Activated CD4-positive, alpha-beta memory T cell treated with anti-CD3 and anti-CD28 coated beads for 36 hours (primary cell): ENCODE results near the gene MARK3. TPM values are rescaled to one million over a fixed set of nuclear protein-coding genes. Genes with fewer than 3 reads are reported as not detected.

Experiments
- CTCF ChIA-PET: fragments of 350-600 bp; sonication (Branson Sonifier 250); formaldehyde crosslinking; loops from one replicate; lab custom pipeline; 2021; ENCODE audit warnings: antibody characterized with exemption, inconsistent platforms; lab: Charles Lee
- POLR2A ChIA-PET: fragments of 350-600 bp; sonication (Branson Sonifier 250); formaldehyde crosslinking; loops from one replicate; lab custom pipeline; 2021; ENCODE audit warnings: antibody characterized with exemption; lab: Charles Lee
- DNase-seq: peaks from one replicate; pipeline ENCODE4 v3.0.0-alpha.2; 2020
- H3K27ac Mint-ChIP-seq: one replicate; pipeline ENCODE4 v1.8.0; 2021; ENCODE audit warnings: mixed read lengths
- H3K27me3 Mint-ChIP-seq: one replicate; pipeline ENCODE4 v1.8.0; 2021; ENCODE audit warnings: mixed read lengths
- H3K36me3 Mint-ChIP-seq: one replicate; pipeline ENCODE4 v1.8.0; 2021; ENCODE audit warnings: mixed read lengths
- H3K4me1 Mint-ChIP-seq: one replicate; pipeline ENCODE4 v1.8.0; 2021; ENCODE audit warnings: low read depth, mixed read lengths
- H3K4me3 Mint-ChIP-seq: one replicate; pipeline ENCODE4 v1.8.0; 2021; ENCODE audit warnings: mild to moderate bottlenecking, mixed read lengths
- H3K9me3 Mint-ChIP-seq: one replicate; pipeline ENCODE4 v1.8.0; 2021; ENCODE audit warnings: mixed read lengths
- intact Hi-C: fragments of 100-400 bp; cut with micrococcal nuclease; formaldehyde crosslinking; loops from one replicate; pipeline ENCODE4 v1.15.1; 2023
- total RNA-seq, 2 experiments: library from RNA; stranded (reverse); gene quantifications; one replicate each; pipeline ENCODE4 v1.2.3, GENCODE V29; 2021

The MARK3 gene
- total RNA-seq, 2 experiments from 2014 or later: 63.4 to 69.1 TPM

GRCh38 chr14:103427485-103428443 lies 42.5 kb downstream of the MARK3 start:
- no peak overlapping the region for H3K4me3 Mint-ChIP-seq
- peak; percentile 62 for DNase-seq
- no peaks in the 10 kb centered on the region for H3K27me3 Mint-ChIP-seq
- H3K27ac Mint-ChIP-seq: peak overlapping the region; percentile 70
- CTCF ChIA-PET: interaction anchor here (1.3 to 2.4 kb wide), 2 partner anchors 34 to 37 kb away, joined by 5 to 11 read pairs; no protein-coding TSS in a partner anchor
- intact Hi-C loops: loop anchor here (1.0 to 5.0 kb wide), 2 partner anchors 9 to 40 kb away; partner anchors contain the start of gene MARK3
- peaks cover 56% of the 10 kb centered on the region for H3K4me1 Mint-ChIP-seq
- POLR2A ChIA-PET: interaction anchor here (1.9 kb wide), 1 partner anchor 12 kb away, joined by 6 read pairs; no protein-coding TSS in a partner anchor
- no peaks in the 10 kb centered on the region for H3K9me3 Mint-ChIP-seq
- H3K36me3 Mint-ChIP-seq: peaks cover 4% of the 10 kb centered on the region

- Mint-ChIP-seq H3K4me1 (peaks cover 52% of the 10 kb centered on the region), H3K9me3 (no peaks in the 10 kb centered on the region), H3K36me3 (peaks cover 6% of the 10 kb centered on the region), H3K4me3 (no peak overlapping the region), H3K27me3 (no peaks in the 10 kb centered on the region), H3K27ac (peak overlapping the region; percentile 33)
- intact Hi-C loops: loop anchor here (5.0 kb wide), 1 partner anchor 42 kb away; the partner anchor contains the start of gene MARK3
- no peak for DNase-seq
- ChIA-PET CTCF (interaction anchor here (1.3 kb wide), 1 partner anchor 39 kb away, joined by 5 read pairs; no protein-coding TSS in a partner anchor), POLR2A (no interaction called here)
These were observed 43.7 kb downstream of the MARK3 start for GRCh38 chr14:103428723-103429556.

GRCh38 chr14:103430358-103430757 lies 45.1 kb downstream of the MARK3 start:
- POLR2A ChIA-PET: no interaction called here
- intact Hi-C loops: no loop called here
- Mint-ChIP-seq H3K4me3 (no peak overlapping the region), H3K27ac (no peak overlapping the region), H3K9me3 (no peaks in the 10 kb centered on the region), H3K4me1 (peaks cover 50% of the 10 kb centered on the region), H3K27me3 (no peaks in the 10 kb centered on the region), H3K36me3 (peaks cover 7% of the 10 kb centered on the region)
- no peak for DNase-seq
- CTCF ChIA-PET: interaction anchor here (1.1 kb wide), 1 partner anchor 15 kb away, joined by 4 read pairs; no protein-coding TSS in a partner anchor

- ChIA-PET POLR2A (no interaction called here), CTCF (no interaction called here)
- DNase-seq: no peak
- Mint-ChIP-seq H3K36me3 (peaks cover 7% of the 10 kb centered on the region), H3K27ac (no peak overlapping the region), H3K4me1 (peaks cover 40% of the 10 kb centered on the region), H3K4me3 (no peak overlapping the region), H3K27me3 (no peaks in the 10 kb centered on the region), H3K9me3 (no peaks in the 10 kb centered on the region)
- intact Hi-C loops: no loop called here
These were observed 47.4 kb downstream of the MARK3 start for GRCh38 chr14:103432627-103433026.

GRCh38 chr14:103433916-103434563 lies 48.8 kb downstream of the MARK3 start:
- Mint-ChIP-seq H3K27me3 (no peaks in the 10 kb centered on the region), H3K27ac (no peak overlapping the region), H3K9me3 (no peaks in the 10 kb centered on the region), H3K4me1 (peaks cover 29% of the 10 kb centered on the region), H3K4me3 (no peak overlapping the region), H3K36me3 (peaks cover 7% of the 10 kb centered on the region)
- intact Hi-C loops: no loop called here
- POLR2A ChIA-PET: interaction anchor here (1.3 kb wide), 1 partner anchor 13 kb away, joined by 3 read pairs; no protein-coding TSS in a partner anchor
- no peak for DNase-seq
- CTCF ChIA-PET: no interaction called here

- Mint-ChIP-seq H3K36me3 (peaks cover 8% of the 10 kb centered on the region), H3K9me3 (no peaks in the 10 kb centered on the region), H3K4me3 (no peak overlapping the region), H3K27ac (no peak overlapping the region), H3K27me3 (no peaks in the 10 kb centered on the region), H3K4me1 (peaks cover 22% of the 10 kb centered on the region)
- no peak for DNase-seq
- intact Hi-C loops: no loop called here
- ChIA-PET POLR2A (interaction anchor here (1.3 kb wide), 1 partner anchor 12 kb away, joined by 3 read pairs; no protein-coding TSS in a partner anchor), CTCF (no interaction called here)
These were observed 49.7 kb downstream of the MARK3 start for GRCh38 chr14:103434868-103435442.

- H3K4me1 Mint-ChIP-seq: peaks cover 18% of the 10 kb centered on the region
- no peaks in the 10 kb centered on the region for H3K27me3 Mint-ChIP-seq
- H3K27ac Mint-ChIP-seq: no peak overlapping the region
- peaks cover 13% of the 10 kb centered on the region for H3K36me3 Mint-ChIP-seq
- no peak for DNase-seq
- intact Hi-C loops: no loop called here
- ChIA-PET POLR2A (no interaction called here), CTCF (interaction anchor here (0.7 to 2.0 kb wide), 2 partner anchors 10 to 150 kb away, joined by 3 to 6 read pairs; no protein-coding TSS in a partner anchor)
- H3K4me3 Mint-ChIP-seq: no peak overlapping the region
- H3K9me3 Mint-ChIP-seq: no peaks in the 10 kb centered on the region
These were observed 51.3 kb downstream of the MARK3 start for GRCh38 chr14:103436533-103436932.

GRCh38 chr14:103442288-103442687 lies 57.1 kb downstream of the MARK3 start:
- no peak overlapping the region for H3K4me3 Mint-ChIP-seq
- POLR2A ChIA-PET: interaction anchor here (0.5 kb wide), 1 partner anchor 45 kb away, joined by 3 read pairs; no protein-coding TSS in a partner anchor
- intact Hi-C loops: no loop called here
- CTCF ChIA-PET: interaction anchor here (0.6 to 1.3 kb wide), 3 partner anchors 16 to 53 kb away, joined by 3 to 4 read pairs (median 4); no protein-coding TSS in a partner anchor
- H3K27ac Mint-ChIP-seq: no peak overlapping the region
- peaks cover 30% of the 10 kb centered on the region for H3K4me1 Mint-ChIP-seq
- H3K36me3 Mint-ChIP-seq: peaks cover 13% of the 10 kb centered on the region
- H3K27me3 Mint-ChIP-seq: no peaks in the 10 kb centered on the region
- no peaks in the 10 kb centered on the region for H3K9me3 Mint-ChIP-seq
- DNase-seq: no peak

GRCh38 chr14:103443111-103443510 lies 57.9 kb downstream of the MARK3 start:
- Mint-ChIP-seq H3K4me1 (peaks cover 29% of the 10 kb centered on the region), H3K36me3 (peaks cover 13% of the 10 kb centered on the region), H3K9me3 (no peaks in the 10 kb centered on the region), H3K4me3 (no peak overlapping the region), H3K27ac (no peak overlapping the region), H3K27me3 (no peaks in the 10 kb centered on the region)
- ChIA-PET POLR2A (no interaction called here), CTCF (interaction anchor here (0.6 to 1.3 kb wide), 2 partner anchors 17 to 54 kb away, joined by 4 read pairs; no protein-coding TSS in a partner anchor)
- intact Hi-C loops: no loop called here
- DNase-seq: no peak

- no peak overlapping the region for H3K27ac Mint-ChIP-seq
- H3K9me3 Mint-ChIP-seq: no peaks in the 10 kb centered on the region
- intact Hi-C loops: no loop called here
- H3K4me1 Mint-ChIP-seq: peaks cover 36% of the 10 kb centered on the region
- no peak overlapping the region for H3K4me3 Mint-ChIP-seq
- ChIA-PET POLR2A (no interaction called here), CTCF (interaction anchor here (0.6 kb wide), 1 partner anchor 1507 kb away, joined by 3 read pairs; no protein-coding TSS in a partner anchor)
- no peaks in the 10 kb centered on the region for H3K27me3 Mint-ChIP-seq
- peaks cover 11% of the 10 kb centered on the region for H3K36me3 Mint-ChIP-seq
- no peak for DNase-seq
These were observed 59.8 kb downstream of the MARK3 start for GRCh38 chr14:103444837-103445524.
